Measurements from ENCODE around the gene DLG2. TPM values are rescaled to one million over a fixed set of nuclear protein-coding genes. Genes with fewer than 3 reads are reported as not detected.

DLG2 gene
- total RNA-seq, 1 donor, result 1.1 TPM

- no peak for DNase-seq (ENCODE audit: low read depth in 2 of 3, low spot score in 2 of 3)
Measured at GRCh38 chr11:83687787-83688186, 1939.4 kb downstream of the DLG2 start.

- no peak for DNase-seq (ENCODE audit: low read depth in 2 of 3, low spot score in 2 of 3)
Measured at GRCh38 chr11:83685730-83686129, 1941.4 kb downstream of the DLG2 start.

GRCh38 chr11:83684071-83684470 is 1943.1 kb downstream of the DLG2 start:
- DNase-seq (ENCODE audit: low read depth in 2 of 3, low spot score in 2 of 3), result no peak

GRCh38 chr11:83682611-83682973 is 1944.6 kb downstream of the DLG2 start:
- no peak for DNase-seq (ENCODE audit: low read depth in 2 of 3, low spot score in 2 of 3)

- DNase-seq (ENCODE audit: low read depth in 2 of 3, low spot score in 2 of 3), result no peak
Measured at GRCh38 chr11:83681906-83682610, 1945.1 kb downstream of the DLG2 start.

- no peak for DNase-seq (ENCODE audit: low read depth in 2 of 3, low spot score in 2 of 3)
Measured at GRCh38 chr11:83681031-83681781, 1945.9 kb downstream of the DLG2 start.

GRCh38 chr11:83680321-83680720 is 1946.8 kb downstream of the DLG2 start:
- DNase-seq (ENCODE audit: low read depth in 2 of 3, low spot score in 2 of 3), result no peak

GRCh38 chr11:83678831-83679584 is 1948.1 kb downstream of the DLG2 start:
- no peak for DNase-seq (ENCODE audit: low read depth in 2 of 3, low spot score in 2 of 3)

- DNase-seq (ENCODE audit: low read depth in 2 of 3, low spot score in 2 of 3), result no peak
Measured at GRCh38 chr11:83677730-83678129, 1949.4 kb downstream of the DLG2 start.

- DNase-seq (ENCODE audit: low read depth in 2 of 3, low spot score in 2 of 3), result no peak
Measured at GRCh38 chr11:83676056-83676601, 1951.0 kb downstream of the DLG2 start.

- DNase-seq (ENCODE audit: low read depth in 2 of 3, low spot score in 2 of 3), result no peak
Measured at GRCh38 chr11:83674102-83674896, 1952.8 kb downstream of the DLG2 start.

GRCh38 chr11:83671289-83671688 is 1955.9 kb downstream of the DLG2 start:
- DNase-seq (ENCODE audit: low read depth in 2 of 3, low spot score in 2 of 3), result no peak

- DNase-seq (ENCODE audit: low read depth in 2 of 3, low spot score in 2 of 3), result no peak
Measured at GRCh38 chr11:83666149-83666548, 1961.0 kb downstream of the DLG2 start.

GRCh38 chr11:83663988-83664387 is 1963.2 kb downstream of the DLG2 start:
- no peak for DNase-seq (ENCODE audit: low read depth in 2 of 3, low spot score in 2 of 3)

GRCh38 chr11:83663446-83663845 is 1963.7 kb downstream of the DLG2 start:
- no peak for DNase-seq (ENCODE audit: low read depth in 2 of 3, low spot score in 2 of 3)

GRCh38 chr11:83662494-83662893 is 1964.7 kb downstream of the DLG2 start:
- DNase-seq (ENCODE audit: low read depth in 2 of 3, low spot score in 2 of 3), result no peak

- DNase-seq (ENCODE audit: low read depth in 2 of 3, low spot score in 2 of 3), result no peak
Measured at GRCh38 chr11:83661491-83662350, 1965.4 kb downstream of the DLG2 start.

GRCh38 chr11:83659466-83659865 is 1967.7 kb downstream of the DLG2 start:
- DNase-seq (ENCODE audit: low read depth in 2 of 3, low spot score in 2 of 3), result no peak

- no peak for DNase-seq (ENCODE audit: low read depth in 2 of 3, low spot score in 2 of 3)
Measured at GRCh38 chr11:83656796-83657330, 1970.3 kb downstream of the DLG2 start.
